HepG2 (cell line): Measurements from ENCODE around the gene TXNDC11. TPM values are rescaled to one million over a fixed set of nuclear protein-coding genes. Genes with fewer than 3 reads are reported as not detected.
A peak's percentile ranks its signal among the peaks of the same experiment; 100 is the strongest.

Experiments
- AGO1 ChIP-seq: fragments of 200-400 bp; formaldehyde crosslinking; IDR thresholded peaks from 2 replicates; pipeline ENCODE4 v1.6.1; 2017; ENCODE audit warnings: mild to moderate bottlenecking, low read depth, low read length, moderate library complexity; ENCODE audit not compliant: poor library complexity, severe bottlenecking
- ATF7 ChIP-seq, 2 experiments: fragments of 450-650 bp in 1 of 2; sonication (generic) in 1 of 2; formaldehyde crosslinking in 1 of 2; IDR thresholded peaks; 2 replicates each; pipeline versions ENCODE4 v1.4.0 to v1.6.1; 2016 to 2020; ENCODE audit warnings: antibody characterized with exemption in 1 of 2, mild to moderate bottlenecking in 1 of 2, missing genetic modification reagents in 1 of 2
- GTF3A ChIP-seq: sonication (generic); formaldehyde crosslinking; conservative IDR thresholded peaks from 2 replicates; pipeline ENCODE4 v1.4.0; 2020; ENCODE audit warnings: mild to moderate bottlenecking, missing genetic modification reagents
- HNF4G ChIP-seq, 2 experiments: sonication (generic) in 1 of 2; formaldehyde crosslinking in 1 of 2; IDR thresholded peaks; 2 replicates each; pipeline versions ENCODE4 v1.4.0 to v1.6.1; 2011 to 2020; ENCODE audit warnings: borderline replicate concordance in 2 of 2, low read depth in 2 of 2, mild to moderate bottlenecking in 2 of 2, low read length in 1 of 2, missing genetic modification reagents in 1 of 2, moderate library complexity in 1 of 2
- JDP2 ChIP-seq: sonication (generic); formaldehyde crosslinking; IDR thresholded peaks from 2 replicates; pipeline ENCODE4 v1.8.1; 2022; ENCODE audit warnings: missing genetic modification reagents, borderline replicate concordance
- KDM5B ChIP-seq: sonication (generic); formaldehyde crosslinking; IDR thresholded peaks from 2 replicates; pipeline ENCODE4 v1.4.0; 2020; ENCODE audit warnings: missing genetic modification reagents, mild to moderate bottlenecking, borderline replicate concordance
- NFYC ChIP-seq: IDR thresholded peaks from 2 replicates; pipeline ENCODE4 v1.6.1; 2016; ENCODE audit warnings: missing genetic modification reagents, missing compliant biosample characterization
- NR0B2 ChIP-seq: sonication (generic); formaldehyde crosslinking; IDR thresholded peaks from 2 replicates; pipeline ENCODE4 v1.4.0; 2020; ENCODE audit warnings: mild to moderate bottlenecking, missing genetic modification reagents
- PATZ1 ChIP-seq: sonication (generic); formaldehyde crosslinking; IDR thresholded peaks from 2 replicates; pipeline ENCODE4 v1.4.0; 2020; ENCODE audit warnings: missing genetic modification reagents
- RELA ChIP-seq: sonication (generic); formaldehyde crosslinking; IDR thresholded peaks from 2 replicates; pipeline ENCODE4 v1.4.0; 2020; ENCODE audit warnings: missing genetic modification reagents
- SP2 ChIP-seq: sonication (generic); formaldehyde crosslinking; IDR thresholded peaks from 2 replicates; pipeline ENCODE4 v1.5.1; 2020; ENCODE audit warnings: mild to moderate bottlenecking, missing genetic modification reagents
- ZBTB10 ChIP-seq: sonication (generic); formaldehyde crosslinking; IDR thresholded peaks from 2 replicates; pipeline ENCODE4 v1.4.0; 2020; ENCODE audit warnings: missing genetic modification reagents, borderline replicate concordance
- ZNF292 ChIP-seq: sonication (generic); formaldehyde crosslinking; IDR thresholded peaks from 2 replicates; pipeline ENCODE4 v1.8.1; 2022; ENCODE audit warnings: mild to moderate bottlenecking, low read depth, missing genetic modification reagents, borderline replicate concordance
- ZNF644 ChIP-seq: IDR thresholded peaks from 2 replicates; pipeline ENCODE4 v1.6.1; 2016; ENCODE audit warnings: low read depth
- ZNF687 ChIP-seq: sonication (generic); formaldehyde crosslinking; IDR thresholded peaks from 2 replicates; pipeline ENCODE4 v1.5.1; 2020; ENCODE audit warnings: mild to moderate bottlenecking, missing genetic modification reagents, moderate library complexity
- ZNF883 ChIP-seq: sonication (generic); formaldehyde crosslinking; IDR thresholded peaks from 2 replicates; pipeline ENCODE4 v1.5.1; 2020; ENCODE audit warnings: mild to moderate bottlenecking, missing genetic modification reagents; ENCODE audit errors: not compliant biosample characterization
- polyA plus RNA-seq, 8 experiments: library from polyadenylated mRNA; depleted of rRNA in 3 of 8; stranded (reverse) in 7 of 8; unstranded in 1 of 8; fragments of >200 nt; fragmentation: Illumina TruSeq in 4 of 8; extraction: Trizol in 4 of 8; gene quantifications; 2 replicates each; pipeline versions ENCODE4 v1.2.1 to v1.2.3, GENCODE V29; 2011 to 2016; ENCODE audit warnings: low read depth in 4 of 8, missing spikeins in 1 of 8, mixed read lengths in 1 of 8; ENCODE audit not compliant: insufficient read depth in 1 of 8
- total RNA-seq, 5 experiments: library from RNA; depleted of rRNA; stranded (reverse); fragments of >200 nt; fragmentation: Illumina TruSeq; extraction: Trizol; gene quantifications; 2 replicates each; pipeline ENCODE4 v1.2.3, GENCODE V29; 2016; ENCODE audit warnings: low read depth in 1 of 5

The TXNDC11 gene
- total and polyA plus RNA-seq, 2 of the 13 experiments (the other 11 are each of a cell fraction or from before 2014, with no cell fraction given): 74.9 to 123 TPM

DNA sequence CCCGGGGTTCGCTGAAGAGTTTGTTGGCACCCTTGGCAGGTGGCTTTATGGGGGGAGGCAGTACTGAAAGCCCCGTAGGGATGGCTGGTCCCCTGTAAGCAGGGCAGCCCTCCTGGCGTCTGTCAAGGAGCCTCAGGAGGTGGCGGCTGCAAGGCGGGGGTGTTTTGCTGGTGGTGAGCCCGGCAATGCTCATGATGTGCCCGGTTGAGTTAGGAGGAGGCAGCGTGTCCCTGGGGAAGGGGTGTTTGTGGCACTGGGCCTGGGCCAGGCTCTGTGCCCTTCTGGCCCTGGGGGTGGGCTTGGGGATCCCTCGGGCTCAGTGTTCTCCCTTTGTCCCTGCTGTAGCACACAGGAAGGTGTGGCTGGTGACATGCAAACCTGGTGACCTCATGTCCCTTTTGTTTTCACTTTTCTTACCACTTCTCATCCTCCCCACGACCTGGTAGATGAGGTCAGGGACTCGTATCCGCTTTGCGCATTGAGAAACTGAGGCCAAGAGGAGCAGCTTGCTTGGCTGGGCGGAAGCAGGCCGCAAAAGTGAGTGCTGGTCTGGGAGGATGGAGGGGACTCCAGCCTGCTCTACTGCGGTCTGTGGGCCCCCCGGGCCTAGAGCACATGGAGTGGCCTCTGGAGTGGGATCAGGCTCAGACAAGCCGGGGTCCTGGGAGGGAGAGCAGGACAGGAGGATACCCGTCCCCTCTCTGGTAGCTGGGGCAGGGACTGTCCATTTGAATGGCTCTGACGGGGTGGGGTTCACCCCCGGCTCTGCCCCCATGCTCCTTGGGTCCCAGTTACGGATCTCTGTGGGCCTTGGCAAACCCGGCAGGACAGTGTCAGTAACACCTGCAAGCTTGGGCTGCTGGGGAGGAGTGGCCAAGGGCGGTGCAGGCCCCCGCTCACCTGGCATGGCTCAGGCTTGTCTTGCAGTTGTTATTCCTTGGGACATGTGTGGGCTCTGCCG, 72.2 kb downstream of the TXNDC11 start (continued):
- TF ChIP-seq ZNF687 (CRISPR knock-in tag) (peak; percentile 28; the same call in 1 of the 2 replicates), RELA (CRISPR knock-in tag) (no peak), AGO1 (peak; percentile 25), KDM5B (peak; percentile 33; the same call in 1 of the 2 replicates), SP2 (CRISPR knock-in tag) (0 out of 2 replicates have a peak, but pooled peaks have one; percentile 16), ZNF883 (CRISPR knock-in tag) (peak; percentile 66), ZBTB10 (no peak), JDP2 (CRISPR knock-in tag) (no peak), GTF3A (no peak), ZNF292 (no peak), HNF4G (IDR thresholded peaks at IDR 0.05; ENCODE audit: borderline replicate concordance, low read depth, low read length) (no peak), HNF4G (CRISPR knock-in tag; IDR thresholded peaks at IDR 0.05; ENCODE audit: borderline replicate concordance, low read depth) (no peak), PATZ1 (0 out of 2 replicates have a peak, but pooled peaks have one; percentile 4), ATF7 (IDR thresholded peaks at IDR 0.05) (no peak), ATF7 (CRISPR knock-in tag; IDR thresholded peaks at IDR 0.05) (no peak), NR0B2 (peak; percentile 16; the same call in 1 of the 2 replicates), NFYC (no peak), ZNF644 (CRISPR knock-in tag) (no peak)
